Erythroblast (primary cell): ENCODE measurements around the gene RHBDL3.

Source experiments
- DNase-seq, 2 experiments: peaks; one replicate each; lab custom pipeline; 2025; lab: John Stamatoyannopoulos, UW
- GATA1 ChIP-seq: IDR thresholded peaks from 2 replicates; pipeline ENCODE4 v1.6.1; 2011; ENCODE audit warnings: low read depth, mild to moderate bottlenecking, control low read depth, low read length, moderate library complexity
- POLR2A ChIP-seq: IDR thresholded peaks from 2 replicates; pipeline ENCODE4 v1.6.1; 2011; ENCODE audit warnings: mild to moderate bottlenecking, low read length

Gene RHBDL3

GRCh38 chr17:32356378-32356743 lies 90.7 kb downstream of the RHBDL3 start:
- TF ChIP-seq POLR2A (no peak), GATA1 (no peak)
- DNase-seq, result no peak

GRCh38 chr17:32356750-32357149 lies 91.1 kb downstream of the RHBDL3 start:
- DNase-seq, result no peak
- no peak for TF ChIP-seq POLR2A
- no peak for TF ChIP-seq GATA1

- no peak for TF ChIP-seq GATA1
- no peak for TF ChIP-seq POLR2A
- DNase-seq, result no peak
Observed at GRCh38 chr17:32357615-32358014, 92.0 kb downstream of the RHBDL3 start.

GRCh38 chr17:32361270-32361669 lies 95.6 kb downstream of the RHBDL3 start:
- TF ChIP-seq POLR2A (no peak), GATA1 (no peak)
- DNase-seq, result no peak

GRCh38 chr17:32370426-32370825 lies 104.8 kb downstream of the RHBDL3 start:
- TF ChIP-seq POLR2A, result no peak
- TF ChIP-seq GATA1, result no peak
- DNase-seq, result no peak
